ENCODE measurements around the gene B3GAT3.
"Not testable (repeated sequence)": the region's sequence is repeated elsewhere in the genome, so short reads cannot be mapped to it uniquely, and the experiment has no call there.

Gene B3GAT3

GRCh38 chr11:62580959-62581715 is 40.6 kb downstream of the B3GAT3 start:
- DNase-seq (ENCODE audit: low spot score in 2 of 2) (no peak), ATAC-seq (no peak)
- Mint-ChIP-seq H3K27ac (peak overlapping the region; percentile 13), H3K4me3 (no peak overlapping the region), H3K36me3 (peaks cover 98% of the 10 kb centered on the region), H3K4me1 (no peaks in the 10 kb centered on the region), H3K9me3 (no peaks in the 10 kb centered on the region)

- DNase-seq (ENCODE audit: low spot score in 2 of 2), result no peak
- Mint-ChIP-seq H3K36me3 (peaks cover 86% of the 10 kb centered on the region), H3K4me3 (no peak overlapping the region), H3K4me1 (peaks cover 18% of the 10 kb centered on the region), H3K9me3 (no peaks in the 10 kb centered on the region), H3K27ac (no peak overlapping the region)
- no peak for ATAC-seq
Measured at GRCh38 chr11:62579252-62579651, 42.5 kb downstream of the B3GAT3 start.

- DNase-seq (ENCODE audit: low spot score in 2 of 2) (no peak), ATAC-seq (no peak)
- no peaks in the 10 kb centered on the region for H3K9me3 Mint-ChIP-seq
- H3K27ac Mint-ChIP-seq, result no peak overlapping the region
- H3K36me3 Mint-ChIP-seq, result peaks cover 86% of the 10 kb centered on the region
- H3K4me1 Mint-ChIP-seq, result peaks cover 24% of the 10 kb centered on the region
- H3K4me3 Mint-ChIP-seq, result no peak overlapping the region
Measured at GRCh38 chr11:62578541-62578940, 43.2 kb downstream of the B3GAT3 start.

- ATAC-seq (no peak), DNase-seq (ENCODE audit: low spot score in 2 of 2) (no peak)
- H3K27ac Mint-ChIP-seq, result peak overlapping the region; percentile 59
- H3K4me1 Mint-ChIP-seq, result peaks cover 37% of the 10 kb centered on the region
- H3K36me3 Mint-ChIP-seq, result peaks cover 88% of the 10 kb centered on the region
- no peak overlapping the region for H3K4me3 Mint-ChIP-seq
- H3K9me3 Mint-ChIP-seq, result no peaks in the 10 kb centered on the region
Measured at GRCh38 chr11:62577046-62577714, 44.6 kb downstream of the B3GAT3 start.

DNA sequence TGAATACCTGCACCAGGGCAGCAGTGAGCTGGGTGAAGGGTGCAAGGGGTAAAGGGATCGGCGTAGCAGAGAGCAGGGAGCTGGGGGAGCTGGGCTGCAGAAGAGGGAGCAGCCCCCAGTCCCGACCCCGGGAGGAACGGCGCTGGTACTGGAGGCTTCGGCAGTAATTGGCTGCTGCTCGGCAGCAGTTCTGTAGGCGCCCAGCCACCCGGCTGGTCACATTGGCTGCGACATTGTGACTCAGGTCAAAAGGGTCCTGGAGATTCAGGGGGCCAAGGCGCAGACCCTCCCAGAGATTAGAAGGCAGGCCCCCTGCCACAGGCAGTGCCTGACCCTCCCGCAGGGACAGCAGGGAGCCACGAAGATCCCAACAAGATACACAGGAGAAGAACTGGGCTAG is 45.9 kb downstream of the B3GAT3 start:
- Mint-ChIP-seq H3K27ac (peak overlapping the region; percentile 99), H3K9me3 (no peaks in the 10 kb centered on the region), H3K4me1 (peaks cover 51% of the 10 kb centered on the region), H3K4me3 (peak overlapping the region; percentile 99), H3K36me3 (peaks cover 88% of the 10 kb centered on the region)
- DNase-seq (ENCODE audit: low spot score in 2 of 2) (no peak), ATAC-seq (no peak)

DNA sequence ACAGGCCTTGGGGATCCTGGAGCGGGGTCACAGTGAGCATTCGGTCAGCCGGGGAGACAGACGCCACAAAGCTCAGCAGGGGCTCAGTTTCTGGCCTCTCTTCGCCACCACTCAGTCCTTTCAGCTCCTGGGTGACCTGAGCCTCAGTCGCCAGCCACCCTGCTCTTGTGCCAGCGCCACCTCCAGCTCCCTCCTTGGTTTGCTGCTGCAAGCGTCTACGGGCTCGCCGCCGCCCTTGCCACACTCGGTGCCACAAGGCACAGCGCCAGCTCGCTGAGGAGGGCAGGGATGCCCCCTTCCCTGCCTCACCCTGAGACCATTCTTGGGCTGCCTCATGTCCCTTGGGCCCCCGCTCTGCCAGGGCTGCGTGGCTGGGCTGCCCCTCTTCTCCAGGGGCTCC is 46.6 kb downstream of the B3GAT3 start:
- Mint-ChIP-seq H3K27ac (peak overlapping the region; percentile 99), H3K4me3 (peak overlapping the region; percentile 99), H3K4me1 (peaks cover 57% of the 10 kb centered on the region), H3K9me3 (no peaks in the 10 kb centered on the region), H3K36me3 (peaks cover 88% of the 10 kb centered on the region)
- DNase-seq (ENCODE audit: low spot score in 2 of 2), result no peak
- no peak for ATAC-seq

DNA sequence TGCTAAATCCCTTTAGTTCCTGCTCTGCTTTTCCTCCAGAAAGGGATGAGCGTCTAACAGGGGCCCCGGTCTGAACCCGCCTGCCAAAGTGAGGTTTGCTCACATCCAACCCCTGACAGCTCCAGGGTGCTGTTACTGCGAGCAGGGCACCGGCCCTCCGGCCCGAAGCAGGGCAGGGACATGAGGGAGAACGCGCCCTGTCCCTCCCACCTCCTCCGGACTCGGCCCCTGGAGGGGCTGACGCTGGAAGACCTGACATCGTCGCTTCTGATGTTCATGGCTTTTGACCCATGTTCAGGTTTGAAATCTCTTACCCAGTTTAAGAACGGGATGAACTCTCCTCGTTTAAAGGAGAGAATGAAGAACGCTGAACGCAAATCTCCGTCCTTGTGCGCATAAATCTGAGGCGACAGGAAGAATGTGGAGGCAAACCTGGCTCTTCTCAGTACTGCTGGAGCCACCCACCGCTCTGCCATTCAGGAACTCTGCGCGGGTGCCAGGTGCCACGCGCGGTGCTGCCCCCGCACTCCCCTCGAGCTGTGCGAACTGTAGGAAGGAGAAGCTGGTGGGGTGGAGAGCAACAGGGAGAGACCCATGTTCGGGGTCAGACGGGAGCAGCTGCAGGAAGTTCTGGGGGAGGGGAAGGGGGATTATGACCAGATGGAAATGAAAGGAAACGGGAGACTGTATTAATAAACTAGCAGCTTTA is 47.3 kb downstream of the B3GAT3 start:
- H3K9me3 Mint-ChIP-seq, result no peaks in the 10 kb centered on the region
- peaks cover 60% of the 10 kb centered on the region for H3K4me1 Mint-ChIP-seq
- ATAC-seq (peak; percentile 32), DNase-seq (ENCODE audit: low spot score in 2 of 2) (no peak)
- peaks cover 88% of the 10 kb centered on the region for H3K36me3 Mint-ChIP-seq
- H3K27ac Mint-ChIP-seq, result peak overlapping the region; percentile 99
- peak overlapping the region; percentile 99 for H3K4me3 Mint-ChIP-seq

GRCh38 chr11:62573592-62574362 is 48.0 kb downstream of the B3GAT3 start, which contains the start of gene EEF1G:
Gene EEF1G (minus strand): TSS chr11:62573891. CDS start chr11:62573842, 49 bp downstream.
- H3K4me3 Mint-ChIP-seq, result peak within 1 kb of the TSS; percentile 99
- H3K27ac Mint-ChIP-seq, result peak within 1 kb of the TSS; percentile 99
- H3K4me1 Mint-ChIP-seq, result peaks cover 60% of the 10 kb centered on the region
- peaks cover 88% of the 10 kb centered on the region for H3K36me3 Mint-ChIP-seq
- peak; percentile 95 for ATAC-seq
- DNase-seq (ENCODE audit: low spot score in 2 of 2), result peak; percentile 90 to 98
- no peaks in the 10 kb centered on the region for H3K9me3 Mint-ChIP-seq

DNA sequence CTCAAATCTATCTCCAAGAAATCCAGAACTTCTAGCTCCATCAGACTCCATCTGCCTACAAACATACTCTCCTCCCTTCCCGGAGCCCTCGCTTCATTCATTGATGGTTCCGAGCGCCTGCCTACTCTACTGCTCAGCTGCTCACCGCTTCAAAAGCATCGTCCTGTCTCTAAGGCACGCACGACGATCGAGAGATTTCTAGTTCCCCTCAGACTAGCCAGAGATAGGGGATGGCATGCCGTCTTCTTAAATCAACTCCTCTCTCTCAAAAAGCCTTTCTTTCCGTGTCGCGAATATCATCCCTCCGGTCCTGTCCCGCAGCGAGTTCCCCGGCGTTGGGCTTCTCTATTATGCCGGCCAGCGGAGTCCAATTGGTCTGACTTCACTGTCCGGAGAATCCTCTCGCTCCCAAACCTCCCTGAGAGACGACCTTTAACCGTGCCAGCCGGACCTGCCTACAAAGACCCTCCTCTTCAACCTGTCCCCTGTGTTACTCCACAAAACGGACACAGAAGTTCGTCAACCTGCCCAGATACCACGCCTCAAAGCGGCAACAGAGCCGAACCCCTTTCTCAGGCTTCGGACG is 48.7 kb downstream of the B3GAT3 start:
- H3K36me3 Mint-ChIP-seq, result peaks cover 88% of the 10 kb centered on the region
- ATAC-seq (no peak), DNase-seq (ENCODE audit: low spot score in 2 of 2) (peak in 1 of 2 donors; percentile 73)
- H3K27ac Mint-ChIP-seq, result peak overlapping the region; percentile 99
- peaks cover 60% of the 10 kb centered on the region for H3K4me1 Mint-ChIP-seq
- H3K4me3 Mint-ChIP-seq, result peak overlapping the region; percentile 99
- no peaks in the 10 kb centered on the region for H3K9me3 Mint-ChIP-seq

GRCh38 chr11:62572431-62572830 is 49.4 kb downstream of the B3GAT3 start:
- ATAC-seq, result no peak
- Mint-ChIP-seq H3K4me1 (peaks cover 64% of the 10 kb centered on the region), H3K4me3 (peak overlapping the region; percentile 99), H3K36me3 (peaks cover 88% of the 10 kb centered on the region), H3K27ac (peak overlapping the region; percentile 99), H3K9me3 (no peaks in the 10 kb centered on the region)
- DNase-seq (ENCODE audit: low spot score in 2 of 2), result no peak

- peaks cover 88% of the 10 kb centered on the region for H3K36me3 Mint-ChIP-seq
- H3K4me1 Mint-ChIP-seq, result peaks cover 73% of the 10 kb centered on the region
- not testable (repeated sequence) for ATAC-seq; DNase-seq (ENCODE audit: low spot score in 2 of 2); H3K9me3 Mint-ChIP-seq
- peak overlapping the region; percentile 99 for H3K4me3 Mint-ChIP-seq
- peak overlapping the region; percentile 99 for H3K27ac Mint-ChIP-seq
Measured at GRCh38 chr11:62571493-62571892, 50.3 kb downstream of the B3GAT3 start.

DNA sequence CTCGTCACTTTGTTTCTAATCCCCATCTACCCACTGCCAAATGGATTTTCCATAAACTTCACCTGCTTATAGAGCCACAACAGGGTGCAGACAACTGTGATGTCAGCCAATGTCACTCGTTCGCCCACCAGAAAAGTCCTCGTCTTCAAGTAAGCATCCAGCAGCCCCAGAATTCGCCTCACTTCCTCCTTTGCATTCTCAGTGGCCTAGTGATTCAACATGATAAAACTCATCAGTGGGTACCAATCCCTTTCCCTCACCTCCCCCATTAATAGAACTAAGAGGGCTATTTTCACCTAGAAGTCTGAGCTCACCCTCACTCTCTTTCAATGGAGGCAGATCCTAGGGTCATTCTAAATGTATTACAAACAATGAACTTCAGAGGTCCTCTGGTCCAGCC is 50.9 kb downstream of the B3GAT3 start:
- not testable (repeated sequence) for ATAC-seq
- peak overlapping the region; percentile 99 for H3K27ac Mint-ChIP-seq

DNA sequence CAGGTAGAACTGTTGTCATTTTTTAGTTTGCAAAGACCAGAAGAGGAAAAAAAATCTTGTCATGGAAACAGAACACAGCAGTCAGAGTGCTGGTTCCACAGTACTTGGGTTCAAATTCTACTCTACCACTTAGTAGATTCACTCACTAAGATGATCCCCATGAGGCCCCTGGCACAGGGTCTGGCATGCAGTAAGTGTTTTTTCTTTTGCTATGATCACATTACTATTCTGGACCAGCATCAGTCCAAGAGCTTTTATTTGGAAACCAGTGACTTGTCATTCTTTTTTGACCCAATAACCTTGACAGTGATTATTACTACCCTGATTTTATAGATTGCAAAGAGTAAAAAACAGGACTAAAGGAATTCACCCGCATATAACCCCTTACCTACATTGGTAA is 52.2 kb downstream of the B3GAT3 start:
- no peak for DNase-seq (ENCODE audit: low spot score in 2 of 2)
- H3K9me3 Mint-ChIP-seq, result no peaks in the 10 kb centered on the region
- H3K36me3 Mint-ChIP-seq, result peaks cover 100% of the 10 kb centered on the region
- H3K4me1 Mint-ChIP-seq, result peaks cover 70% of the 10 kb centered on the region
- no peak overlapping the region for H3K4me3 Mint-ChIP-seq
- no peak for ATAC-seq
- H3K27ac Mint-ChIP-seq, result peak overlapping the region; percentile 52

More for the DNA sequence above, 50.9 kb downstream of the B3GAT3 start:
- H3K4me3 Mint-ChIP-seq, result peak overlapping the region; percentile 99
- not testable (repeated sequence) for H3K9me3 Mint-ChIP-seq; DNase-seq (ENCODE audit: low spot score in 2 of 2)
- peaks cover 91% of the 10 kb centered on the region for H3K36me3 Mint-ChIP-seq
- peaks cover 77% of the 10 kb centered on the region for H3K4me1 Mint-ChIP-seq

DNA sequence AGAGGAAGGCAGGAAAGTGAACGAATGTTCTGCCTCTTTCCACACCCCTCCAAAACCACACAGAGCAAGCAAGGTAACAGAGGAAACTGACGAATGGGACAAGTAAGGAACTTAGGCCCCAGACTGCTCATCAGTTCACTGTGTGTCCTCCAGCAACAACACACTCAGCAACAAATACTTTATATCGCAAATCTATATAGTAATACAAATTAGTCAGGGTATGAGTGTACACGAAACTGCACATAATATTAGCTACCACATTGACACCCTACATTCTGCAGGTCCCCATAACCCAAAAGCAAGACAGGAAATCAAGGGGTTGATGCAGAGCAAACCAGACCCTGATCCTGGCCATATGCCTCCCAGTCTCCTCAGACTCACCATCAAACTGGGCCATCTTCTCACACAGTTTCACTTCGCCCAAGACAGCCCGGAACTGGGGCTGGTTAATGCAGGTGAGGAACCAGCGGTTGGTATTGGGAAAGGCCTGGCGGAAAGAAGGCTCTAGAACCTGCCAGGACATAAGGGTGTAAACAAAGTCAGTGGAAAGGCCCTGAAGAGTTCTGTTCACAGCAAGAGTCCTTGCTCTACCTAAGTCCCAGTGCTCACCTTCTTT is 54.7 kb downstream of the B3GAT3 start:
- DNase-seq (ENCODE audit: low spot score in 2 of 2), result no peak
- Mint-ChIP-seq H3K36me3 (peaks cover 100% of the 10 kb centered on the region), H3K4me1 (peaks cover 54% of the 10 kb centered on the region), H3K27ac (peak overlapping the region; percentile 76), H3K4me3 (peak overlapping the region; percentile 38), H3K9me3 (no peaks in the 10 kb centered on the region)
- peak; percentile 68 for ATAC-seq
